Adrenal gland (tissue), 12 donors: Measurements from ENCODE around the gene PPIF. TPM values are rescaled to one million over a fixed set of nuclear protein-coding genes. Genes with fewer than 3 reads are reported as not detected.

Experiments
- DNase-seq, 7 donors: peaks; one replicate each; pipeline ENCODE4 v3.0.0-alpha.2; 2019 to 2020
- H3K27ac ChIP-seq, 5 donors: fragments of 200-600 bp; sonication (generic) in 4 of 5; 1 replicate in 3 of 5; 2 replicates in 2 of 5; pipeline versions ENCODE4 v1.5.1 to v1.8.0; 2016 to 2020; ENCODE audit warnings: mild to moderate bottlenecking in 1 of 5
- H3K27me3 ChIP-seq: fragments of 200-600 bp; 2 replicates; pipeline ENCODE4 v1.8.0; 2021
- H3K36me3 ChIP-seq, 2 donors: fragments of 200-600 bp; replicated peaks in 1 of 2; 1 replicate in 1 of 2; 2 replicates in 1 of 2; pipeline versions ENCODE4 v1.5.1 to v1.8.0; 2018 to 2022
- H3K4me1 ChIP-seq, 2 donors: fragments of 200-600 bp; replicated peaks in 1 of 2; 1 replicate in 1 of 2; 2 replicates in 1 of 2; pipeline versions ENCODE4 v1.5.1 to v1.8.0; 2018 to 2021
- H3K4me3 ChIP-seq, 4 donors: fragments of 200-600 bp; sonication (generic) in 3 of 4; one replicate each; pipeline ENCODE4 v1.5.1; 2016 to 2018
- H3K9me3 ChIP-seq, 3 donors: fragments of 200-600 bp; sonication (generic) in 1 of 3; replicated peaks in 1 of 3; 1 replicate in 2 of 3; 2 replicates in 1 of 3; pipeline versions ENCODE4 v1.5.1 to v1.8.0; 2016 to 2021
- CTCF ChIP-seq, 6 experiments: fragments of 450-650 bp in 4 of 6; fragments of 200-600 bp in 2 of 6; sonication (generic) in 1 of 6; IDR thresholded peaks; 1 replicate in 5 of 6; 2 replicates in 1 of 6; pipeline versions ENCODE4 v1.5.1 to v1.8.0; 2016 to 2021; ENCODE audit warnings: antibody characterized with exemption in 6 of 6, mild to moderate bottlenecking in 2 of 6, moderate library complexity in 1 of 6
- POLR2A ChIP-seq, 2 donors: fragments of 450-650 bp; IDR thresholded peaks; one replicate each; pipeline ENCODE4 v1.6.1; 2017; ENCODE audit warnings: antibody characterized with exemption in 2 of 2, mild to moderate bottlenecking in 2 of 2, moderate library complexity in 1 of 2
- WGBS, 4 donors: extraction: QIAGEN DNeasy Blood & Tissue Kit in 2 of 4; methylation state at CpG; one replicate each; pipeline versions ENCODE4 v1.1.5 to v1.1.7; 2013 to 2017; 5-methylcytosine and 5-hydroxymethylcytosine counted together
- intact Hi-C, 2 donors: fragments of 100-400 bp; cut with DNase I; formaldehyde crosslinking; loops; one replicate each; pipeline versions ENCODE4 v1.14.1 to v1.15.0; 2022 to 2023
- polyA plus RNA-seq, 3 donors: library from polyadenylated mRNA; stranded (reverse); fragments of 200-250 nt in 2 of 3; fragments of 350-450 nt in 1 of 3; fragmentation: Illumina TruSeq in 1 of 3; extraction: RNeasy Lipid Tissue Mini Kit (QIAGEN cat#74804) in 1 of 3; gene quantifications; one replicate each; pipeline ENCODE4 v1.2.3, GENCODE V29; 2013 to 2014
- total RNA-seq, 9 donors: library from RNA; depleted of rRNA in 4 of 9; stranded (reverse); fragments of >200 nt in 4 of 9; fragments of 120-200 nt in 1 of 9; fragmentation: NEBNext Ultra II Directional in 1 of 9; extraction: Animal tissue kit (Norgen Biotek cat#: 25700) in 1 of 9; gene quantifications; one replicate each; pipeline versions ENCODE4 v1.1.0 to v1.2.4, GENCODE V29; 2013 to 2023
- donor health status: healthy with polysubstance abuse.
- donor health status: Bipolar disorder and iron deficiency.
- donor health status: DM: yes; HTN: yes; CAD: no.
- donor health status: DM: no; HTN: no; CAD: no.
- donor health status: DM: no; HTN: no; CAD: no.
- donor health status: DM: yes; HTN: yes; CAD: no.

Gene PPIF
- total and polyA plus RNA-seq, 12 donors: 43.8 to 619 (median 216) TPM

- TF ChIP-seq POLR2A (IDR thresholded peaks at IDR 0.05): no peak
- TF ChIP-seq CTCF (IDR thresholded peaks at IDR 0.05): no peak
- peak overlapping the region in 2 of 5 donors; percentile 80 to 88 for H3K27ac ChIP-seq
- no peak for DNase-seq
- H3K4me1 ChIP-seq: peaks cover 13 to 61% of the 10 kb centered on the region in 2 donors
- no peaks in the 10 kb centered on the region for H3K27me3 ChIP-seq
- H3K9me3 ChIP-seq: no peaks in the 10 kb centered on the region
- intact Hi-C loops: no loop called here
- H3K36me3 ChIP-seq: peaks cover 0 to 9% of the 10 kb centered on the region in 2 donors
- WGBS, 4 donors: 47 to 68% (median 63%) methylated on average over 16 to 17 of the region's 17 CpGs
- no peak overlapping the region for H3K4me3 ChIP-seq
Observed at GRCh38 chr10:79397575-79398303, 50.5 kb downstream of the PPIF start.

GRCh38 chr10:79398642-79399041 lies 51.4 kb downstream of the PPIF start:
- peak overlapping the region in 4 of 5 donors; percentile 38 to 88 (median 82) for H3K27ac ChIP-seq
- no peaks in the 10 kb centered on the region for H3K27me3 ChIP-seq
- intact Hi-C loops: no loop called here
- peaks cover 0 to 7% of the 10 kb centered on the region in 2 donors for H3K36me3 ChIP-seq
- TF ChIP-seq CTCF (IDR thresholded peaks at IDR 0.05): no peak
- TF ChIP-seq POLR2A (IDR thresholded peaks at IDR 0.05): no peak
- DNase-seq: no peak
- H3K4me1 ChIP-seq: peaks cover 13 to 70% of the 10 kb centered on the region in 2 donors
- WGBS, 4 donors: 81 to 90% (median 86%) methylated on average over 4 of the region's 4 CpGs
- no peaks in the 10 kb centered on the region for H3K9me3 ChIP-seq
- H3K4me3 ChIP-seq: no peak overlapping the region

GRCh38 chr10:79399223-79399831 lies 52.1 kb downstream of the PPIF start:
- Histone ChIP-seq H3K36me3 (peaks cover 0 to under 1% of the 10 kb centered on the region in 2 donors), H3K4me3 (no peak overlapping the region), H3K9me3 (no peaks in the 10 kb centered on the region), H3K27me3 (no peaks in the 10 kb centered on the region), H3K27ac (peak overlapping the region in 4 of 5 donors; percentile 38 to 88 (median 82)), H3K4me1 (peaks cover 13 to 74% of the 10 kb centered on the region in 2 donors)
- TF ChIP-seq POLR2A (IDR thresholded peaks at IDR 0.05) (no peak), CTCF (IDR thresholded peaks at IDR 0.05) (no peak)
- intact Hi-C loops: no loop called here
- 29 to 40% (median 35%) methylated on average over 10 to 15 of the region's 15 CpGs for WGBS, 4 donors
- DNase-seq: peak; percentile 51 to 88 (median 74)

GRCh38 chr10:79400146-79401004 lies 53.1 kb downstream of the PPIF start:
- no peak overlapping the region for H3K4me3 ChIP-seq
- peak overlapping the region in 2 of 5 donors; percentile 80 to 88 for H3K27ac ChIP-seq
- no peaks in the 10 kb centered on the region for H3K9me3 ChIP-seq
- peak in 3 of 7 donors; percentile 45 to 58 (median 58) for DNase-seq
- peaks cover 23 to 84% of the 10 kb centered on the region in 2 donors for H3K4me1 ChIP-seq
- H3K36me3 ChIP-seq: no peaks in the 10 kb centered on the region
- intact Hi-C loops: loop anchor here in 1 of 2 donors (5.0 kb wide), 1 partner anchor 42 kb away; no protein-coding TSS in a partner anchor
- no peak for TF ChIP-seq POLR2A (IDR thresholded peaks at IDR 0.05)
- TF ChIP-seq CTCF (IDR thresholded peaks at IDR 0.05): peak; percentile 16 to 70 (median 58)
- no peaks in the 10 kb centered on the region for H3K27me3 ChIP-seq
- WGBS, 4 donors: 62 to 76% (median 72%) methylated on average over 11 of the region's 11 CpGs
